DMS53 treated with DMSO at 0.1 percent for 48 hours (cell line): ENCODE measurements around the gene IFI27.
"Not testable (repeated sequence)": the region's sequence is repeated elsewhere in the genome, so short reads cannot be mapped to it uniquely, and the experiment has no call there.

Source experiments
- DNase-seq: peaks from one replicate; lab custom pipeline; 2025; ENCODE audit not compliant: unreplicated experiment; lab: John Stamatoyannopoulos, UW

Gene IFI27

DNA sequence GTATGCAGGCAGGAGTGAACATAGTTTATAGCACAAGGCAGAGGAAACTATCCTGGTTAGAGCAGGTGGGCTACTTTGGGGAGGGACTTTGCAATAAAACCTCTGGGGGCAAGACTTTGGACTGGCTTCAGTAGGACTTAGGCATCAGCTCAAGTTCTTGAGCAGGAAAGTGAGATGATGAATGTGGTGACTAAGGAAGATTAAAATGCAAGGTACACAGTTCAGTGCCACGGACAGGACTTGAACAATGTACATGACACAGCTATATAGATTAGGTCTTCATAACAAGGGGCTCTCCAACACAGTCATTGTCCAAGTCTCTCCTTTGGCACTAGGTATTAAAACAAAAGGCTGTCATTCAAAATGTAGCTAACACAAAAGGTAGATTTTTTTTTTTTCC, 42.1 kb downstream of the IFI27 start:
- DNase-seq, result no peak

DNA sequence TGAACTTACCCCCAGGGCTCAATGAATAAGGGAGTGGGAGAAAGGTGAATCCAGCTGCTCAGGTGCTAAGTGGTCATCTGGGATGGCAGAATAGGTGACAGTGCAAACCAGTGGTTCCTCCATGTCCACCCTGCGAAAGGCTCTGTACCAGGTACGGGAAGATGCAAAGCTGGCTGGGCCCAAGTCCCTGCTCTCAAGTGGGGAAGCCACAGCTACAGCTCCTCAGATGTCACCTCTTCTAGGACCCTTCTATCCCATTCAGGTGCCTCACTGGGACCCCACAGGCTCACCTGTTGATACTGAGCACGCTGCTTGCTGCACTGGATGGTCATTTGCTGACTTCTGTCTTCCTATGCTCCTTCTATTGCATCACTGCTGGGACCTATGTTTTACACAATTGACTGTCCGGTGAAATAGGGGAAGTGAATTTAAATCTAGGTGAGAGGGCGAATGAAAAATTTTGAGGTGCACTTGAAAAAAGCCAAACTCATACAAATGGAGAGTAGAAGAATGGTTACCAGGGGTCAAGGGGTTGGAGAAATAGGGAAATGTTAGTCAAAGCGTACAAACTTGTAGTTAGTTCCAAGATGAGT, 43.3 kb downstream of the IFI27 start:
- no peak for DNase-seq

DNA sequence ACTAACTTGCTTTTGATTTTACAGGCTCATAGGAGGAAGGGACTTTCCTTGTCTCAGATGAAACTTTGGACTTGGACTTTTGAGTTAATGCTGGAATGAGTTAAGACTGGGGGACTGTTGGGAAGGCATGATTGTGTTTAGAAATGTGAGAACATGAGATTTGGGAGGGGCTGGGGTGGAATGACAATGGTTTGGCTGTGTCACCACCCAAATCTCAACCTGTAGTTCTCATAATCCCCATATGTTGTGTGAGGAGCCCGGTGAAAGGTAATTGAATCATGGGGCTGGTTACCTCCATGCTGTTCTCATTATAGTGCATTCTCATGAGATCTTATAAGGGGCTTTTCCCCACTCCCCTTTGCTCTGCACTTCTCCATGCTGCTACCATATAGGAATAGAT, 45.6 kb downstream of the IFI27 start:
- DNase-seq, result not testable (repeated sequence)

DNA sequence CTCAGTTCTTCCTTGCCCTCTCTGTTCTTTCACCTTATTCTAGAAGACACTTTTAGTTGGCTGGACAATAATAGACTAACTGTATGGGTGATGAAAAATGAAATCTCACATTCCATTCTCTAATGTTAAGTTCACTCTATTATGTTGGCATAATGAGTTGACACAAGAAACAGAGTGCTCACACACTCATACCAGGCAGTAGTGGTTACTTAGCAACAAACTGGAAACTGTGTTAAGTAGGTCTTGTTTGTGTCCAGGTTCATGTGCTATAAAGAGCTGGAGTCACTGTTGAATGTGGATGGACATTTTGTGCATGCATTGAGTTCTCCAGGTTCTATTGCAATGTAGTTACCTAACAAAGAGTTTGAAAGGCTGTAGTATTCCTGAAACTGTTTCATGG, 46.7 kb downstream of the IFI27 start:
- DNase-seq, result no peak

DNA sequence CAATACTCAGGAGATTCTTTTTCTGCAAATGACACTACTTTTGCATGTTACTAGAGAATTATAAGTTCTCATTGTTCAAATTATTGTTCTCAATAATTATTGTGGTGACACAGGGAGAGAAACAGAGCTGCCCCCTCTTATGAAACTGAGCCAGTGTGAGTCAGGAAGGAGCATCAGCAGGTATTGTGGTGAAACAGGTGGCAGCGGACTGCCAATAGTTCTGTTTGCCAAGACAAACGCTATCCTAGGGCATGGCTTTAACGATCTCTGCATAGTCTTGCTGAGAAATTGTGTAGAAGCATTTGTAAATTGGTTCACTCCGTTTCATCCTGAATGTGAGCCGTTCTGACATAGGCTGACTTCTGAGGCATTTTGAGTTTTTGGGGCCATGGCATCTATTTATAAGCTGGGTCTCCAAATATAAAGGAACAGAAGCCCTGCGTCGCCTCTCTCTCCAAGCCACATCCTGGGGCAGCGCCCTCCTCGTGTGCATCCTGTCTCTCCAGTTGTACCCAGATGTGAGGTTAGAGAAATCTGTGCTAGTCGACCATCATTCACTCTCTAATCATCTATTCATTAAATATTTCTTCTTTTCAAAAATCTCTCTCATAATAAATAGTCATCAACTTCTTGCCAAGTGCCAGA, 47.8 kb downstream of the IFI27 start:
- no peak for DNase-seq

DNA sequence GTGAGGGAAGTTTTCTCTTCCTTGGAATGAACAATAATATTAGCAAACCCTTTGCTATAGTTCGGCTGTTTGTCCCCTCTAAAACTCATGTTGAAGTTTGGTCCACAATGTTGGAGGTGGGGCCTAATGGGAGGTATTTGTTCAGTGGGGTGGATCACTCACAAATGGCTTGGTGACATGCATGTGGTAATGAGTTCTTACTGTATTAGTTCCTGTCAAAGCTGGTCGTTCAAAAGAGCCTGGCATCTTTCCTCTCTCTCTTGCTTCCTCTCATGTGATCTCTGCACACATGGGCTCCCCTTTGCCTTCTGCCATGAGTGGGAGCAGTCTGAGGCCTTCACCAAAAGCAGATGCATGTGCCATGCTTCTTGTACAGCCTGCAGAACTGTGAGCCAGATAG, 50.5 kb downstream of the IFI27 start:
- no peak for DNase-seq

DNA sequence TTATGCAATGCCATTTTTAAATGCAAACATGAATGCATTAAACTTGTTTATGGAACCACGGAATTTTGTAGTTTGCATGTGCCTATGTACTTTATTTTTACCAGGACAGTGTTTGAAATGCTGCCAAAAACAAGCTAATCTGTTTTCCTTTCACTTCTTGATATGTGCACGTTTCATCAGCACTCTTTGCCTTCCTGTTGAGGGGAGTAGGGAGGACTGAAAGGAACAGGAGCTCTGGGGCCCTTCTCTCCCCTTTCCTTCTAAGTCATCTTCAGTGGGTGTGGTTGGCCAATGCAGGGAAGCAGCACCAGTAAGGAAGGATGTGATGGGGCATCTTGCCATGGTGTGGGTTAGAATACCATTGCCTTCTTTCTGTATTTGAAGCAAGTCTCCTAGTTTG, 51.4 kb downstream of the IFI27 start:
- DNase-seq, result no peak

DNA sequence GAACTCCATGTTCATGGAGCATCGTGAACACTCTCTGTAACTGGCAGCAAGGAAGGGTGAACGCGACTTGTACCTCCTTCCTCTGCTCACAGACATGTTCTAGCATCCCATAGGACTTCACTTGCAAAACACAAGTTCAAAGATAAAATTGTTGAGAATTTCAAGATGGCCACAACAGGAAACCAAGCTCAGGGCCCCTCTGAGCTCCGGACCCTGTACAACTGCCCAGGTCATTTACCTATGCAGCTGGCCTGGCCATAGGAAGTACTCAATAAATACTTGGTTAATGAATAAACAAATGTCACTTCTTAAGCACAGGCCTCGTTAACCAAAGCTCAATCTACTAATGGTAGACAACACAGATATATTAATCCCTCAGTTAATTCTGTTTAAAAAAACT, 51.9 kb downstream of the IFI27 start:
- DNase-seq, result no peak

DNA sequence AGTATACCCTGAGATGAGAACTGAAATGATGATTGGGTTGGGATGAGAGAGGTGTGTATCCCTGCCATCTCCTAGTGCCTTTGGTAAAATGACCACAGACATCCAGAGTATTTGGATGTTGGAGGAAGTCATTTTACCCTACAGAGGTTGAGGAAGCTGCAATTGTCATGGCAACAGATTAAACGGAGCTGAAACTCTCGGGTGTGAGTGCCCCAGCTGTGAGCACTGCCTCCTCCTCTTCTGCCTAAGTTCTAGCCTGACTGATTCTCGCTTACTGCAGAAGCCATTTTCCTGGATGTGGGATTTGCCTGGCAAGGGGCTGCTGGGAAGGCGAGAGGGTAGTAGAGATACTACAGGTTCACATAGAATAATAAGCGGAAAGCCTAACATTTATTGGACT, 53.3 kb downstream of the IFI27 start:
- DNase-seq, result no peak

DNA sequence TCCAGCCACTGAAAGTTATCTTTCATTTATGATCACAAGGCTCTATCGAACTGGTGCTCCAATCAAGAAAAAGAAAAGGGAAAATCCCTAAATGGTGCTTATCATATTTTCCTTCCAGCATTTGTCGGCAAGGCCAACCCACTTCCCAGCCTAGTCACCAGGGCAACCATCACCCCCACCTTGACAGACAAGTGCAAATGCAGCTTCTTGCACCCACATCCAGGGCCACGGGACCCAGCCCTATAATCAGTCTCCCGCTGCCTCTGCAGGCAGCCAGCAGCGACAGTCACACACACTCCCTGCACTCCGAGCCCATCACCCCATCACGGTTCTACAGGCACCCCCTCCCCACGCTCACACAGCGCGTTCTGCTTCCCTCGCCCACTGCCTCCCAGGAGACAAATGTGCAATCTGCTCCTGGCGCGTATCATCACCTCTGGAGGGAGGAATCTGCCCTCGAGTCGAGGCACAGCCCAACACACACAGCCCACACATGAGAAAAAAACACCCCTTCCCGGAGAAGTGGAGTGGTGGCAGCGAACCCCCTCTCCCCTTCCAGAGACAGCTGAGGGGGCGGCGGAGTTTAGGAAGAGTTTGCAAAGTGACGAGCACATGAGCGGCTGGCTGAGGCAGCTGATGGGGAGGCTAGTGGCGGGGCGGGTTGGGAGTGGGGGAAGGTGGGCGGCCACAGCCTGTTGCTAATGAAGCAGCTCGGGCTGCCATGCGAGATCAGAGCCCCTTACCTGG, 54.3 kb downstream of the IFI27 start:
- no peak for DNase-seq

DNA sequence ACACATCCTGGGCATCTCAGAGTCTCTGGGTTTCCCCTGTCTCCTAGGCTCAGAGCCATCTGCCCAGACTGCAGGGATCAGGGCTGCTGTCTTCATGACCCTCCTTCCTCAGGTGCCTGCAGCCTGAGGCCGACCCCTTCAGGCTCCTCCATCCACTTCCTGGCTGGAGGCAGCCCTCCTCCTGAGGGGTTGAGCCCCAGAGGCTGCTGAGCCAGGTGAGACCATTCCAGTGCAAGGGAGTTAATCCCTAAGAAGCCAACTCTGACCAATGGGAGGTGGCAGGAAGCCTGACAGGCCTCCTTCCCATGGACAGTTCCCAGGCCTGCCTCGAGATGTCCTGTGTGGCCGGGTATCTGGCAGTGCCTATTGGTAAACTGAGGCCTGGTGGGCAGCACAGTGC, 55.2 kb downstream of the IFI27 start:
- no peak for DNase-seq
